Fibroblast of villous mesenchyme (primary cell): ENCODE measurements around the gene LYRM4. TPM values are rescaled to one million over a fixed set of nuclear protein-coding genes. Genes with fewer than 3 reads are reported as not detected.

Experiments
- DNase-seq: peaks from one replicate; pipeline ENCODE4 v3.0.0-alpha.2; 2010; ENCODE audit warnings: low read depth
- H3K4me3 ChIP-seq: 2 replicates; pipeline ENCODE4 v1.5.1; 2011; ENCODE audit warnings: low read depth, mild to moderate bottlenecking, low read length
- CTCF ChIP-seq: IDR thresholded peaks from 2 replicates; pipeline ENCODE4 v1.5.1; 2012; ENCODE audit warnings: low read depth, mild to moderate bottlenecking, low read length; ENCODE audit not compliant: insufficient read depth
- total RNA-seq: library from RNA; depleted of rRNA; stranded (reverse); fragments of >200 nt; gene quantifications from 2 replicates; pipeline ENCODE4 v1.2.3, GENCODE V29; 2012

The LYRM4 gene
- total RNA-seq, 1 donor = 13.4 TPM

- DNase-seq = no peak
- no peak for TF ChIP-seq CTCF
- no peak overlapping the region for H3K4me3 ChIP-seq
Measured at GRCh38 chr6:5141046-5141445, 119.7 kb downstream of the LYRM4 start.

- no peak for DNase-seq
- TF ChIP-seq CTCF = no peak
- no peak overlapping the region for H3K4me3 ChIP-seq
Measured at GRCh38 chr6:5139828-5140771, 120.7 kb downstream of the LYRM4 start.

GRCh38 chr6:5138995-5139827 lies 121.5 kb downstream of the LYRM4 start:
- TF ChIP-seq CTCF = no peak
- no peak overlapping the region for H3K4me3 ChIP-seq
- DNase-seq = no peak

GRCh38 chr6:5136851-5137250 lies 123.9 kb downstream of the LYRM4 start:
- no peak overlapping the region for H3K4me3 ChIP-seq
- no peak for TF ChIP-seq CTCF
- DNase-seq = no peak

- peak; percentile 52 for DNase-seq
- no peak overlapping the region for H3K4me3 ChIP-seq
- TF ChIP-seq CTCF = peak; percentile 77
Measured at GRCh38 chr6:5135788-5136376, 124.9 kb downstream of the LYRM4 start.

GRCh38 chr6:5133943-5134342 lies 126.8 kb downstream of the LYRM4 start:
- TF ChIP-seq CTCF = no peak
- no peak overlapping the region for H3K4me3 ChIP-seq
- DNase-seq = no peak
